ENCODE data around the gene SLC22A4.

The SLC22A4 gene

DNA sequence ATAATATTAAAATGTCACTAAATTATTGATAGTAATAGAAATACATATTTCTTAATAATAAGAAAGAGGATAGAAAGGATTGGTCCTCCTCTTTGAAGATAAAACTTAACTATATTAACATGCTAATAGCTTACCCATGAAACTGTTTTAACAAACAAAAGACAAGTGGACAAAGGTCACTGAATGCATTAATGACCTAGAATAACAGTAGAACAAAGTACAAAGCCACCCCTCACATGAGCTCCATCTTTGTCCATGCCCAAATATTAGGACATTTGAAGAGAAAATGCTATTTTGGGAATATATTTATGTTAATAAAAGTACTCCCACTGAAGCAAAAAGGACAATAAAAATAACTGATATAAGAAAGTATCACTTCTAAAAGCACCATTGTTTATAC lies 41.2 kb downstream of the SLC22A4 start:
- H3K4me3 ChIP-seq (ENCODE audit: control insufficient read depth, low read depth, low read length): no peak overlapping the region
- DNase-seq (ENCODE audit: low read depth): no peak
- TF ChIP-seq, protein P1, sequence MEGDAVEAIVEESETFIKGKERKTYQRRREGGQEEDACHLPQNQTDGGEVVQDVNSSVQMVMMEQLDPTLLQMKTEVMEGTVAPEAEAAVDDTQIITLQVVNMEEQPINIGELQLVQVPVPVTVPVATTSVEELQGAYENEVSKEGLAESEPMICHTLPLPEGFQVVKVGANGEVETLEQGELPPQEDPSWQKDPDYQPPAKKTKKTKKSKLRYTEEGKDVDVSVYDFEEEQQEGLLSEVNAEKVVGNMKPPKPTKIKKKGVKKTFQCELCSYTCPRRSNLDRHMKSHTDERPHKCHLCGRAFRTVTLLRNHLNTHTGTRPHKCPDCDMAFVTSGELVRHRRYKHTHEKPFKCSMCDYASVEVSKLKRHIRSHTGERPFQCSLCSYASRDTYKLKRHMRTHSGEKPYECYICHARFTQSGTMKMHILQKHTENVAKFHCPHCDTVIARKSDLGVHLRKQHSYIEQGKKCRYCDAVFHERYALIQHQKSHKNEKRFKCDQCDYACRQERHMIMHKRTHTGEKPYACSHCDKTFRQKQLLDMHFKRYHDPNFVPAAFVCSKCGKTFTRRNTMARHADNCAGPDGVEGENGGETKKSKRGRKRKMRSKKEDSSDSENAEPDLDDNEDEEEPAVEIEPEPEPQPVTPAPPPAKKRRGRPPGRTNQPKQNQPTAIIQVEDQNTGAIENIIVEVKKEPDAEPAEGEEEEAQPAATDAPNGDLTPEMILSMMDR (IDR thresholded peaks at IDR 0.05; ENCODE audit: control insufficient read depth, insufficient read depth, low read depth, low read length, missing control alignments): no peak

DNA sequence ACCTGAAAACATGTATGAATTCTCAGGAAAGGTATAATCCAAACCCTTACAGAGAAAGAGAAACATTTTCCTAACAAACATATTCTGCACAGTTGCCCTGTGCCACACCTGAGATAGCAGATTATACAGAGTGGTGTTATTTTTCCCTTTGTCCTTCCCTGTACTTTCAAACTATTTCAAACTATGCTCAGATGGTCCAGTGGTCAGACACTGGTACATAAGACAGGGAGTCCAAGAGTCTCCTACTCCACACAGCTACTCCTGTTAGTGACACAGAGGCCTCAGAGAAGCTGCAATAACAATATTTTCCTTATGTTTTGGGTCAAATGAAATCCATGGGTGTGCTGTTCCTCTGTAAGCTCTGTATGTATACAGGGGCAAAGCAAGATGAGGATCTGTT lies 45.3 kb downstream of the SLC22A4 start:
- TF ChIP-seq, protein P1 (IDR thresholded peaks at IDR 0.05; ENCODE audit: control insufficient read depth, insufficient read depth, low read depth, low read length, missing control alignments): no peak
- no peak overlapping the region for H3K4me3 ChIP-seq (ENCODE audit: control insufficient read depth, low read depth, low read length)
- no peak for DNase-seq (ENCODE audit: low read depth)

DNA sequence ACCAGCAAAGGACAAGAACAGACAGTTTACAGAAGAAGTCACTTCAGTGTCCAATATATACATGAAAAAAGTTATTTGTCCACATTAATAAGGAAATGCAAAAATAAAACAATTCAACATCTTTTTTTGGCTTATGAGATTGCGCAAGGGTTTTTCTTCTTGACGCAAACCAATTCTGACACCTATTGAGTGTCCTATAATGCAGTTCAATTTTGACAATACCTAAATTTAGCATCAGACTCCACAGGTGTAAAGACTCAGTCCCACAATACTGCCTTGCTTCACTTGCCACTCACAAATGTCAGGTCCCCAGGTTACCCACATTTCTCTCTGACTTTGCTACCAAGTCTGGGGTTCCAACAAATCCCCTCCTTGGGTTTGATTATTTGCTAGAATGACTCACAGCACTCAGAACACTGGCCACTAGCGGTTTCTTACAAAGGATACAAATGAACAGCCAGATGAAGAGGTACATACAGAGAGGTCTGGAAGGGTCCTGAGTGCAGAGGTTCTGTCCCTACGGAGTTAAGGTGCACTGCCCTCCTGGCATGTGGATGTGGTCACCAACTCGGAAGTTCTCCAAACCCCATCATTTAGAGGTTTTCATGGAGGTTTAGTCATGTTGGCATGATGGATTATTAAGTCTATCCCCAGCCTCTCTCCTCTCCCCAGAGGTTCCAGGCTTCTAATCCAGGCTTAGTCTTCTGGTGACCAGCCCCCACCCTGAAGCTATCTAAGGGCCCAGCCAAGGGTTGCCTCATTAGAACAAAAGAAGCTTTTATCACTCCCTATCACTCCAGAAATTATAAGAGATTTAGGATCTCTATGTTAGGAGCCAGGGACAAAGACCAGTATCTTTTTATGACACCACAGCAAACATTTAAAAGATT lies 48.3 kb downstream of the SLC22A4 start:
- TF ChIP-seq, protein P1 (IDR thresholded peaks at IDR 0.05; ENCODE audit: control insufficient read depth, insufficient read depth, low read depth, low read length, missing control alignments): no peak
- DNase-seq (ENCODE audit: low read depth): no peak

DNA sequence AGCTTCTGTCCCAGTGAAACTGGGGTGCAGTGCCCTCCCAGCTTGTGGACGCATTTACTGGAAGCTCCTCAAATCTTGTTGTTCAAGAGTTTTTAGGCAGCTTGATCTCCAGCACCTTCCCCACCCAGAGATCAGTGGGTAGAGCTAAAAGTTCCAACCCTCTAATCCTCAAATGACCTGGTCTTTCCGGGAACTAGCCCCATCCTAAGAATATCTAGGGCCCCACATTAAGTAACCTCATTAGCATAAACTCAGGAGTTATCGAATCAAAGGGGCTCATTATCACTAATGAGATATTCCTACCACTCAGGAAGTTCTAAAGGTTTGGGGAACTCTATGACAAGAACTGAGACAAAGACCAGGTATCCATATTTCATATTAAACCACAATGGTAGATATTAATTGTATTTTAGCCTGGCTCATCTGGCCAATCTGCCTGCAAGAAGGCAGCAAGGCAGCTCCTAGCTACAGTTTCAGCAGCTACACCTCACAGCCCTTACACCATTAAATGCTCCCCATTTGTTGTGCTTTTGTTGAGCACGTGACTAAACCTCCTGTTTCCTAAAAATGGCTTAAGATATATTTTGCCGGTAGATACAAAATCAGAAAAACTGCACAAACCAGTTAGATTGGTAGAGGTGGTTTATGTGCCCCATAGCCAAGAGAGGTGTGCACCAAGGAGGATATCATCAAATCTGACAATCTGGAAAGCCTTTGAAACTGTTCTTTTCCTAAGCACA lies 50.8 kb downstream of the SLC22A4 start:
- TF ChIP-seq, protein P1 (IDR thresholded peaks at IDR 0.05; ENCODE audit: control insufficient read depth, insufficient read depth, low read depth, low read length, missing control alignments): no peak
- H3K4me3 ChIP-seq (ENCODE audit: control insufficient read depth, low read depth, low read length): no peak overlapping the region
- DNase-seq (ENCODE audit: low read depth): no peak

More for the DNA sequence above, 48.3 kb downstream of the SLC22A4 start:
- no peak overlapping the region for H3K4me3 ChIP-seq (ENCODE audit: control insufficient read depth, low read depth, low read length)

DNA sequence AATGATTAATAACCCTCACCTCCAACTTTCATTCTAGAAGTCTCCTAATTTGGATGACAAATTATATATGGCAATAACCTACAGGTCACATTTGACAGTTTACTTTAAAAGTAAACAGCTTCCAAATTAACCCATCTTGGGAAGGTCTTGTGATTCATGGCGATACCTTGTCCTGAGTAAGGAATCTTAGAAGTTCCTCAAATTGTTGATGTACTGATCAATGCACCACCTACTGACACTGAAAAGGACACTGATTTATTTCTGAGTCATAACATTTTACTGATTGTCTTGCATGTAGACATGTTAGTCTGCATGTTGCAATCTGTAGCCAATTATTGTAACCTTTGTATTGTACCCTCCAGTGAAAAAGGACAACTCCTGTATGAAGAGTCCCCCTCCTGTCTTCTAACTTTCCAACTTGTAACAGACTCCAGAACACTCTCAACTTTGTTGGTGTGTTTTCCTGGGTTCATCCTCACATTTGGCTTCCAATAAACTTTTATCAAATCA lies 59.3 kb downstream of the SLC22A4 start:
- TF ChIP-seq, protein P1 (IDR thresholded peaks at IDR 0.05; ENCODE audit: control insufficient read depth, insufficient read depth, low read depth, low read length, missing control alignments): no peak
- DNase-seq (ENCODE audit: low read depth): no peak

DNA sequence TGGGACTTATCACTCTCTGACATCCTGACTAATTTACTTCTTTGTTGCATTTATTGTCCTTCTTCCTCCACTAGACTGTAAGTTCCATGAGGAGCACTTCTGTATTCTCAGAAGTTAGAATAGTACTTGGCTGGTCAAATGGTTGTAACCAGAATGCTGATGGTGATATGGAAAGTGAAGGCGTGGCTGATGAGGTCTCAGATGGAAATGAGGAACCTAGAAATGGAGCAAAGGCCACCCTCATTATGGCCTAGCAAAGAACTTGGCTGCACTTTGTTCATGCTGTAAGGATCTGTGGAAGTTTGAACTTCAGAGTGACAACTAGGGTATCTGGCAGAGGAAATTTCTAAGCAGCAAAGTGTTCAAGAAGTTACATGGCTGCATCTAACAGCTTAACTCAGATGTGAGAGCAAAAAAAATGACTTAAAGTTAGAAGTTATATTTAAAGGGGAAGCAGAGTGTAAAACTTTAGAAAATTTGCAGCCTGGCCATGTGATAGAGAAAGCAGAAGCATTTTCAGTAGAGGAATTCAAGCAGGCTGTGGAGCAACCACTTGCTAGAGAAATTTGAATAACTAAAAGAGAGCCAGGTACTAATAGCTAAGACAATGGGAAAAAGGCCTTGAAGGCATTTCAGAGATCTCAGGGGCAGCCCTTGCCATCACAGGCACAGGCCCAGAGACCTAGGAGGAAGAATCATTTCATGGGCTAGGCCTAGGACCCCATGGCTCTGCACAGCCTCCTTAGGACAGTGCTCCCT lies 60.4 kb downstream of the SLC22A4 start:
- no peak overlapping the region for H3K4me3 ChIP-seq (ENCODE audit: control insufficient read depth, low read depth, low read length)
- TF ChIP-seq, protein P1 (IDR thresholded peaks at IDR 0.05; ENCODE audit: control insufficient read depth, insufficient read depth, low read depth, low read length, missing control alignments): no peak
- DNase-seq (ENCODE audit: low read depth): no peak

More for the DNA sequence above, 59.3 kb downstream of the SLC22A4 start:
- H3K4me3 ChIP-seq (ENCODE audit: control insufficient read depth, low read depth, low read length): no peak overlapping the region
